K562 (cell line): ENCODE measurements around the gene ST6GAL1. TPM values are rescaled to one million over a fixed set of nuclear protein-coding genes. Genes with fewer than 3 reads are reported as not detected.

ENCODE experiments used
- ELF1 ChIP-seq: fragments of 200-800 bp; sonication (Bioruptor generic); IDR thresholded peaks from 2 replicates; pipeline ENCODE4 v1.6.1; 2016; ENCODE audit warnings: missing genetic modification characterization, missing compliant biosample characterization
- EP300 ChIP-seq: IDR thresholded peaks from 2 replicates; pipeline ENCODE4 v1.6.1; 2012; ENCODE audit warnings: low read length, improper control_type of control experiment
- ETV1 ChIP-seq: fragments of 450-650 bp; conservative IDR thresholded peaks from 2 replicates; pipeline ENCODE4 v1.6.1; 2016; ENCODE audit warnings: missing genetic modification characterization, control low read depth, low read depth, missing compliant biosample characterization
- GTF2E2 ChIP-seq: fragments of 200-800 bp; sonication (Bioruptor generic); IDR thresholded peaks from 2 replicates; pipeline ENCODE4 v1.6.1; 2016; ENCODE audit warnings: missing genetic modification characterization, missing compliant biosample characterization
- MAX ChIP-seq: sonication (generic); formaldehyde crosslinking; IDR thresholded peaks from 2 replicates; pipeline ENCODE4 v1.9.0; 2022; ENCODE audit warnings: mild to moderate bottlenecking, missing genetic modification reagents
- NFRKB ChIP-seq: fragments of 450-650 bp; IDR thresholded peaks from 2 replicates; pipeline ENCODE4 v1.6.1; 2016; ENCODE audit warnings: low read depth
- NFYB ChIP-seq: IDR thresholded peaks from 2 replicates; pipeline ENCODE4 v1.6.1; 2011; ENCODE audit warnings: mild to moderate bottlenecking, moderate library complexity; ENCODE audit not compliant: insufficient read length; ENCODE audit errors: extremely low read depth
- NR4A1 ChIP-seq, 2 experiments: fragments of 250-450 bp in 1 of 2; fragments of 450-650 bp in 1 of 2; sonication (Bioruptor Pico) in 1 of 2; IDR thresholded peaks; 2 replicates each; pipeline versions ENCODE4 v1.4.0 to v1.6.1; 2016 to 2020; ENCODE audit warnings: mild to moderate bottlenecking in 2 of 2, missing compliant biosample characterization in 1 of 2, missing genetic modification characterization in 1 of 2, moderate library complexity in 1 of 2
- RUNX1 ChIP-seq: sonication (generic); IDR thresholded peaks from 2 replicates; pipeline ENCODE4 v1.6.1; 2016; ENCODE audit warnings: antibody characterized with exemption, low read depth
- SMAD4 ChIP-seq: fragments of 250-450 bp; sonication (Bioruptor Pico); conservative IDR thresholded peaks from 2 replicates; pipeline ENCODE4 v1.8.0; 2021; ENCODE audit warnings: inconsistent platforms, mild to moderate bottlenecking, moderate library complexity
- TRIM24 ChIP-seq, 2 experiments: fragments of 450-650 bp; IDR thresholded peaks; 2 replicates each; pipeline ENCODE4 v1.6.1; 2016
- ZNF217 ChIP-seq: sonication (generic); formaldehyde crosslinking; IDR thresholded peaks from 2 replicates; pipeline ENCODE4 v1.8.0; 2022; ENCODE audit warnings: mild to moderate bottlenecking, missing genetic modification reagents
- ZNF318 ChIP-seq, 2 experiments: fragments of 450-650 bp; IDR thresholded peaks; 2 replicates each; pipeline ENCODE4 v1.6.1; 2016; ENCODE audit warnings: mild to moderate bottlenecking in 2 of 2, borderline replicate concordance in 1 of 2, low read depth in 1 of 2, moderate library complexity in 1 of 2
- ZNF511 ChIP-seq: sonication (generic); formaldehyde crosslinking; IDR thresholded peaks from 2 replicates; pipeline ENCODE4 v1.8.0; 2022; ENCODE audit warnings: mild to moderate bottlenecking, missing genetic modification reagents
- ZNF551 ChIP-seq: fragments of 250-450 bp; sonication (Bioruptor Pico); IDR thresholded peaks from 2 replicates; pipeline ENCODE4 v1.5.0; 2021; ENCODE audit warnings: mild to moderate bottlenecking, moderate library complexity
- polyA plus RNA-seq, 8 experiments: library from polyadenylated mRNA; depleted of rRNA in 4 of 8; stranded (reverse) in 5 of 8; unstranded in 3 of 8; fragments of >200 nt; fragmentation: Nextera tagmentation in 2 of 8; fragmentation: Illumina TruSeq in 1 of 8; extraction: Ambion mirVana in 2 of 8; extraction: Trizol in 1 of 8; gene quantifications; 2 replicates each; pipeline versions ENCODE4 v1.2.1 to v1.2.3, GENCODE V29; 2011 to 2014; ENCODE audit warnings: inconsistent platforms in 1 of 8, missing spikeins in 1 of 8
- total RNA-seq, 7 experiments: library from RNA; depleted of rRNA in 6 of 7; stranded (reverse); fragments of >200 nt in 6 of 7; fragmentation: Illumina TruSeq in 2 of 7; extraction: Trizol in 2 of 7; gene quantifications; 2 replicates each; pipeline versions ENCODE4 v1.2.1 to v1.2.3, GENCODE V29; 2011 to 2021; ENCODE audit warnings: low replicate concordance in 1 of 7
- TF ChIP-seq, protein P1 (sequence below): IDR thresholded peaks from 2 replicates; pipeline ENCODE4 v1.6.1; 2012; ENCODE audit warnings: low read depth, low read length, improper control_type of control experiment, borderline replicate concordance

Gene ST6GAL1
- total and polyA plus RNA-seq, 9 of the 15 experiments (the other 6 are each of a cell fraction or from before 2014, with no cell fraction given) = 31.9 to 145 (median 71.0) TPM

DNA sequence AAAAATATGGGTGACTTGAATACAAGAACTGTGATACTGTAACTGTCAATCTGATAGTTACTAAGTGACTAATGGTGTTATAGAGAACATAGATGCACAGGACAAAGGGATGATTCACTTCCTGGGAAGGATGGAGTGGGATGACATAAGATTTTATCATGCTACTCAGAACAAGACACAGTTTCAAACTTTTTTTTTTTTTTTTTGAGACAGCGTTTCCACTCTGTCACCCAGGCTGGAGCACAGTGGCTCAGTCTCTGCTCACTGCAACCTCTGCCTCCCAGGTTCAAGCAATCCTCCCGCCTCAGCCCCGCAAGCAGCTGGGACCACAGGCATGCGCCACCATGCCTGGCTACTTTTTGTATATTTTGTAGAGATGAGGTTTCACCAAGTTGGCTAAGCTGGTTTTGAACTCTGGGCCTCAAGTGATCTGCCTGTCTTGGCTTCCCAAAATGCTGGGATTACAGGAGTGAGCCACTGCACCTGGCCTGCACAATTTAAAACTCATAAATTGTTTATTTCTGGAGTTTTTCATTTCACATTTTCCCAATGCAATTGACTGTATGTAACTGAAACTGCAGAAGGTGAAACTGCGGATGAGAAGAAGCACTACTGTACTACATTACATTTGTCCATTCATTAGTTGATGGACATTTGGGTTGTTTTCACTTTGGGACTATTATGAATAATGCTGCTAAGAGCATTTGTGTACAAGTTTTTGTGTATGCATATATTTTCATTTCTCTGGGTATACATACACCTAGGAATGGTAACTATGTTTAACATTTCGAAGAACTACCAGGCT, 47.2 kb upstream of the ST6GAL1 start (continued):
- TF ChIP-seq MAX (CRISPR knock-in tag) (peak; percentile 55), NFYB (no peak), SMAD4 (CRISPR knock-in tag) (peak; percentile 64), TRIM24 (IDR thresholded peaks at IDR 0.05) (peak in 1 of 2 experiments; percentile 61; a peak in 3 of 4 replicates), ELF1 (tag) (peak; percentile 55; the same call in 1 of the 2 replicates), GTF2E2 (tag) (peak; percentile 90), EP300 (peak; percentile 94), ZNF318 (IDR thresholded peaks at IDR 0.05; ENCODE audit: borderline replicate concordance in 1 of 2, low read depth in 1 of 2) (peak in 1 of 2 experiments; percentile 16; a peak in 1 of 4 replicates), NR4A1 (CRISPR knock-in tag; IDR thresholded peaks at IDR 0.05) (no peak), NR4A1 (tag; IDR thresholded peaks at IDR 0.05) (no peak), ZNF217 (CRISPR knock-in tag) (no peak), ZNF551 (CRISPR knock-in tag) (no peak), ZNF511 (peak; percentile 63; the same call in 1 of the 2 replicates), RUNX1 (no peak), NFRKB (peak; percentile 83; the same call in 1 of the 2 replicates), ETV1 (tag) (peak; percentile 93)
- TF ChIP-seq, protein P1, sequence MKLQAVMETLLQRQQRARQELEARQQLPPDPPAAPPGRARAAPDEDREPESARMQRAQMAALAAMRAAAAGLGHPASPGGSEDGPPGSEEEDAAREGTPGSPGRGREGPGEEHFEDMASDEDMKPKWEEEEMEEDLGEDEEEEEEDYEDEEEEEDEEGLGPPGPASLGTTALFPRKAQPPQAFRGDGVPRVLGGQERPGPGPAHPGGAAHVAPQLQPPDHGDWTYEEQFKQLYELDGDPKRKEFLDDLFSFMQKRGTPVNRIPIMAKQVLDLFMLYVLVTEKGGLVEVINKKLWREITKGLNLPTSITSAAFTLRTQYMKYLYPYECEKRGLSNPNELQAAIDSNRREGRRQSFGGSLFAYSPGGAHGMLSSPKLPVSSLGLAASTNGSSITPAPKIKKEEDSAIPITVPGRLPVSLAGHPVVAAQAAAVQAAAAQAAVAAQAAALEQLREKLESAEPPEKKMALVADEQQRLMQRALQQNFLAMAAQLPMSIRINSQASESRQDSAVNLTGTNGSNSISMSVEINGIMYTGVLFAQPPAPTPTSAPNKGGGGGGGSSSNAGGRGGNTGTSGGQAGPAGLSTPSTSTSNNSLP = peak; percentile 94
